MCF 10A (cell line): ENCODE measurements around the gene SRP14. TPM values are rescaled to one million over a fixed set of nuclear protein-coding genes. Genes with fewer than 3 reads are reported as not detected.
A peak's percentile ranks its signal among the peaks of the same experiment; 100 is the strongest.

ENCODE experiments used
- BruUV-seq: library from RNA; stranded (reverse); fragments of 400-500 nt; replicated peaks from 2 replicates; lab custom pipeline; 2021; lab: Mats Ljungman, UMichigan
- CTCF ChIA-PET: fragments of 300-600 bp; sonication (Branson Sonifier 250); formaldehyde crosslinking; extraction: SDS; loops from one replicate; lab custom pipeline; 2021; ENCODE audit warnings: antibody characterized with exemption, inconsistent platforms; lab: Yijun Ruan, JAX
- POLR2A ChIA-PET: fragments of 300-600, 350-650 bp; sonication (Branson Sonifier 250); formaldehyde crosslinking; extraction: SDS; loops from one replicate; lab custom pipeline; 2020; ENCODE audit warnings: antibody characterized with exemption, inconsistent platforms; lab: Yijun Ruan, JAX
- DNase-seq: peaks from one replicate; pipeline ENCODE4 v3.0.0-alpha.2; 2018; ENCODE audit not compliant: unreplicated experiment
- H3K27ac Mint-ChIP-seq: one replicate; pipeline ENCODE4 v1.8.0; 2022; ENCODE audit warnings: mild to moderate bottlenecking, low read depth, mixed read lengths; ENCODE audit not compliant: unreplicated experiment
- H3K27me3 Mint-ChIP-seq: one replicate; pipeline ENCODE4 v1.8.0; 2022; ENCODE audit warnings: mixed read lengths; ENCODE audit not compliant: insufficient read depth, unreplicated experiment
- H3K36me3 Mint-ChIP-seq: one replicate; pipeline ENCODE4 v1.8.0; 2022; ENCODE audit warnings: mild to moderate bottlenecking, moderate library complexity, mixed read lengths; ENCODE audit not compliant: insufficient read depth, unreplicated experiment
- H3K4me1 Mint-ChIP-seq: one replicate; pipeline ENCODE4 v1.8.0; 2022; ENCODE audit warnings: mixed read lengths; ENCODE audit not compliant: insufficient read depth, unreplicated experiment
- H3K4me3 Mint-ChIP-seq: one replicate; pipeline ENCODE4 v1.8.0; 2022; ENCODE audit warnings: mild to moderate bottlenecking, moderate library complexity, mixed read lengths; ENCODE audit not compliant: unreplicated experiment
- H3K9me3 Mint-ChIP-seq: one replicate; pipeline ENCODE4 v1.8.0; 2022; ENCODE audit warnings: mixed read lengths; ENCODE audit not compliant: unreplicated experiment
- CTCF ChIP-seq: fragments of 200-600 bp; IDR thresholded peaks from one replicate; pipeline ENCODE4 v1.8.0; 2022; ENCODE audit warnings: antibody characterized with exemption, mild to moderate bottlenecking; ENCODE audit not compliant: unreplicated experiment
- intact Hi-C: fragments of 100-400 bp; cut with micrococcal nuclease; formaldehyde crosslinking; loops from 2 replicates; pipeline ENCODE4 v1.14.1; 2022
- total RNA-seq: library from RNA; stranded (reverse); gene quantifications from 2 replicates; pipeline ENCODE4 v1.2.3, GENCODE V29; 2022

Gene SRP14
- total RNA-seq, 1 experiment from 2014 or later, result 165 TPM

GRCh38 chr15:40045572-40046217 is 6.7 kb upstream of the SRP14 start:
- Mint-ChIP-seq H3K27ac (no peak overlapping the region), H3K36me3 (peaks cover 4% of the 10 kb centered on the region), H3K9me3 (no peaks in the 10 kb centered on the region), H3K4me3 (no peak overlapping the region), H3K27me3 (no peaks in the 10 kb centered on the region), H3K4me1 (peaks cover 34% of the 10 kb centered on the region)
- no TSS peak for BruUV-seq
- no peak for DNase-seq
- intact Hi-C loops, result loop anchor here (1.0 to 5.0 kb wide), 6 partner anchors 58 to 229 kb away; partner anchors contain the start of gene BUB1B
- TF ChIP-seq CTCF, result no peak
- ChIA-PET CTCF (interaction anchor here (0.6 to 5.7 kb wide), 45 partner anchors 8 to 812 kb away, joined by 3 to 125 read pairs (median 4); partner anchors contain the start of genes BMF and BUB1B), POLR2A (interaction anchor here (0.6 to 2.8 kb wide), 9 partner anchors 9 to 393 kb away, joined by 3 to 8 read pairs (median 4); no protein-coding TSS in a partner anchor)

- no peaks in the 10 kb centered on the region for H3K27me3 Mint-ChIP-seq
- H3K4me3 Mint-ChIP-seq, result peak overlapping the region; percentile 41
- peak; percentile 95 for TF ChIP-seq CTCF
- intact Hi-C loops, result loop anchor here (1.0 to 5.0 kb wide), 5 partner anchors 58 to 229 kb away; partner anchors contain the start of gene BUB1B
- POLR2A ChIA-PET, result interaction anchor here (0.6 to 1.2 kb wide), 7 partner anchors 10 to 394 kb away, joined by 3 to 8 read pairs (median 4); no protein-coding TSS in a partner anchor
- peak; percentile 83 for DNase-seq
- H3K27ac Mint-ChIP-seq, result no peak overlapping the region
- CTCF ChIA-PET, result interaction anchor here (0.6 to 5.7 kb wide), 46 partner anchors 8 to 697 kb away, joined by 3 to 125 read pairs (median 4); partner anchors contain the start of genes BMF and BUB1B
- H3K36me3 Mint-ChIP-seq, result peaks cover 4% of the 10 kb centered on the region
- peaks cover 26% of the 10 kb centered on the region for H3K4me1 Mint-ChIP-seq
- H3K9me3 Mint-ChIP-seq, result no peaks in the 10 kb centered on the region
- no TSS peak for BruUV-seq
Measured at GRCh38 chr15:40044717-40045571, 6.0 kb upstream of the SRP14 start.

GRCh38 chr15:40043927-40044716 is 5.1 kb upstream of the SRP14 start:
- H3K4me3 Mint-ChIP-seq, result no peak overlapping the region
- POLR2A ChIA-PET, result interaction anchor here (0.8 to 1.5 kb wide), 3 partner anchors 9 to 223 kb away, joined by 3 to 5 read pairs (median 4); no protein-coding TSS in a partner anchor
- no peak for DNase-seq
- H3K9me3 Mint-ChIP-seq, result no peaks in the 10 kb centered on the region
- no peak overlapping the region for H3K27ac Mint-ChIP-seq
- H3K4me1 Mint-ChIP-seq, result peaks cover 26% of the 10 kb centered on the region
- BruUV-seq, result no TSS peak
- H3K36me3 Mint-ChIP-seq, result peaks cover 4% of the 10 kb centered on the region
- CTCF ChIA-PET, result interaction anchor here (0.6 to 1.6 kb wide), 8 partner anchors 16 to 358 kb away, joined by 3 to 15 read pairs (median 5); no protein-coding TSS in a partner anchor
- H3K27me3 Mint-ChIP-seq, result no peaks in the 10 kb centered on the region
- intact Hi-C loops, result no loop called here
- TF ChIP-seq CTCF, result no peak
